IMR-90 (cell line): ENCODE data around the gene MALT1. TPM values are rescaled to one million over a fixed set of nuclear protein-coding genes. Genes with fewer than 3 reads are reported as not detected.

Source experiments
- ATAC-seq: fragments of 200-7000 bp; cut with Tn5 transposase; 2 replicates; pipeline ENCODE4 v1.9.1; 2020; ENCODE audit warnings: low read depth, mild to moderate bottlenecking, moderate library complexity
- BruUV-seq: library from RNA; stranded (reverse); fragments of 400-500 nt; replicated peaks from 2 replicates; lab custom pipeline; 2021; lab: Mats Ljungman, UMichigan
- CTCF ChIA-PET: fragments of 300-600 bp; formaldehyde crosslinking; extraction: SDS; loops from one replicate; lab custom pipeline; 2021; ENCODE audit warnings: antibody characterized with exemption; lab: Yijun Ruan, JAX
- POLR2A ChIA-PET: fragments of 300-600 bp; sonication (Branson Sonifier 250); formaldehyde crosslinking; loops from one replicate; lab custom pipeline; 2022; ENCODE audit warnings: antibody characterized with exemption; ENCODE audit not compliant: unreplicated experiment; lab: Charles Lee
- DNase-seq: peaks from one replicate; pipeline ENCODE4 v3.0.0; 2013
- H2AFZ ChIP-seq: replicated peaks from 2 replicates; pipeline ENCODE3; 2013; ENCODE audit warnings: low read length, mild to moderate bottlenecking; ENCODE audit not compliant: poor library complexity
- H2AK5ac ChIP-seq: 2 replicates; pipeline ENCODE4 v1.6.1; 2013; ENCODE audit warnings: low read depth, low read length, inconsistent platforms
- H2AK9ac ChIP-seq: replicated peaks from 2 replicates; pipeline ENCODE3; 2013; ENCODE audit warnings: mild to moderate bottlenecking, low read depth, low read length, moderate library complexity; ENCODE audit not compliant: poor library complexity
- H2BK120ac ChIP-seq: 2 replicates; pipeline ENCODE4 v1.6.1; 2013; ENCODE audit warnings: low read depth, low read length, inconsistent platforms
- H2BK15ac ChIP-seq: 3 replicates; pipeline ENCODE4 v1.6.1; 2013; ENCODE audit warnings: low read depth, low read length, inconsistent platforms
- H2BK20ac ChIP-seq: 2 replicates; pipeline ENCODE4 v1.6.1; 2013; ENCODE audit warnings: low read depth, mild to moderate bottlenecking, inconsistent platforms, low read length, moderate library complexity
- H2BK5ac ChIP-seq: 2 replicates; pipeline ENCODE4 v1.6.1; 2013; ENCODE audit warnings: mild to moderate bottlenecking, low read depth, low read length, inconsistent platforms; ENCODE audit not compliant: poor library complexity, severe bottlenecking
- H3K14ac ChIP-seq: replicated peaks from 2 replicates; pipeline ENCODE4 v1.6.1; 2013; ENCODE audit warnings: low read depth, low read length, inconsistent platforms
- H3K18ac ChIP-seq: 2 replicates; pipeline ENCODE4 v1.6.1; 2013; ENCODE audit warnings: low read depth, low read length, control low read depth
- H3K23ac ChIP-seq: 2 replicates; pipeline ENCODE4 v1.6.1; 2013; ENCODE audit warnings: low read depth, low read length, inconsistent platforms
- H3K27ac ChIP-seq: 2 replicates; pipeline ENCODE4 v1.5.1; 2013; ENCODE audit warnings: mild to moderate bottlenecking, control low read depth, low read length; ENCODE audit not compliant: insufficient read depth
- H3K27me3 ChIP-seq: 2 replicates; pipeline ENCODE4 v1.6.1; 2013; ENCODE audit warnings: low read length; ENCODE audit not compliant: control insufficient read depth, insufficient read depth
- H3K36me3 ChIP-seq: 2 replicates; pipeline ENCODE4 v1.6.1; 2013; ENCODE audit warnings: low read length, mixed read lengths; ENCODE audit not compliant: control insufficient read depth, insufficient read depth
- H3K4ac ChIP-seq: 2 replicates; pipeline ENCODE4 v1.6.1; 2013; ENCODE audit warnings: low read depth, low read length, inconsistent platforms
- H3K4me1 ChIP-seq: 2 replicates; pipeline ENCODE4 v1.6.1; 2013; ENCODE audit warnings: low read length, mixed read lengths; ENCODE audit not compliant: control insufficient read depth, insufficient read depth
- H3K4me2 ChIP-seq: 2 replicates; pipeline ENCODE4 v1.6.1; 2013; ENCODE audit warnings: low read depth, mild to moderate bottlenecking, control low read depth, low read length, moderate library complexity
- H3K4me3 ChIP-seq: 2 replicates; pipeline ENCODE4 v1.5.1; 2013; ENCODE audit warnings: low read depth, mild to moderate bottlenecking, control low read depth, low read length, moderate library complexity; ENCODE audit not compliant: insufficient read depth
- H3K56ac ChIP-seq: 2 replicates; pipeline ENCODE4 v1.6.1; 2013; ENCODE audit warnings: low read length, inconsistent platforms; ENCODE audit not compliant: insufficient read depth; ENCODE audit errors: extremely low read depth
- H3K79me1 ChIP-seq, 2 experiments: 2 replicates each; pipeline ENCODE4 v1.6.1; 2013; ENCODE audit warnings: low read length in 2 of 2, inconsistent platforms in 1 of 2, low read depth in 1 of 2
- H3K9ac ChIP-seq: 2 replicates; pipeline ENCODE4 v1.6.1; 2013; ENCODE audit warnings: low read depth, low read length, control low read depth
- H3K9me1 ChIP-seq: 2 replicates; pipeline ENCODE4 v1.6.1; 2013; ENCODE audit warnings: low read length, inconsistent platforms; ENCODE audit not compliant: insufficient read depth
- H3K9me3 ChIP-seq: 2 replicates; pipeline ENCODE4 v1.6.1; 2013; ENCODE audit warnings: low read length; ENCODE audit not compliant: control insufficient read depth, insufficient read depth
- H4K20me1 ChIP-seq: 2 replicates; pipeline ENCODE4 v1.6.1; 2013; ENCODE audit warnings: low read length, inconsistent platforms; ENCODE audit not compliant: insufficient read depth
- H4K5ac ChIP-seq: 2 replicates; pipeline ENCODE4 v1.6.1; 2013; ENCODE audit warnings: mild to moderate bottlenecking, low read depth, low read length, control low read depth
- H4K8ac ChIP-seq, 2 experiments: 2 replicates each; pipeline ENCODE4 v1.6.1; 2013; ENCODE audit warnings: low read depth in 2 of 2, low read length in 2 of 2, control low read depth in 1 of 2, inconsistent platforms in 1 of 2
- H4K91ac ChIP-seq: 2 replicates; pipeline ENCODE4 v1.6.1; 2013; ENCODE audit warnings: low read depth, low read length, inconsistent platforms; ENCODE audit not compliant: insufficient read depth
- BHLHE40 ChIP-seq: fragments of 150-350 bp; IDR thresholded peaks from 2 replicates; pipeline ENCODE4 v1.6.1; 2016; ENCODE audit warnings: mild to moderate bottlenecking, low read depth, low read length
- CEBPB ChIP-seq: IDR thresholded peaks from 2 replicates; pipeline ENCODE4 v1.6.1; 2012; ENCODE audit warnings: low read depth, low read length, improper control_type of control experiment
- FOS ChIP-seq: fragments of 150-350 bp; IDR thresholded peaks from 2 replicates; pipeline ENCODE4 v1.6.1; 2016; ENCODE audit warnings: low read depth, low read length
- MAFK ChIP-seq: IDR thresholded peaks from 2 replicates; pipeline ENCODE4 v1.6.1; 2012; ENCODE audit warnings: low read depth, low read length, improper control_type of control experiment
- MAZ ChIP-seq: IDR thresholded peaks from 2 replicates; pipeline ENCODE4 v1.6.1; 2012; ENCODE audit warnings: low read depth, mild to moderate bottlenecking, low read length, improper control_type of control experiment, moderate library complexity, borderline replicate concordance
- NFE2L2 ChIP-seq: fragments of 150-350 bp; IDR thresholded peaks from 2 replicates; pipeline ENCODE4 v1.6.1; 2016; ENCODE audit warnings: low read depth, mild to moderate bottlenecking, low read length
- POLR2A ChIP-seq: IDR thresholded peaks from 2 replicates; pipeline ENCODE4 v1.6.1; 2012; ENCODE audit warnings: mild to moderate bottlenecking, low read depth, low read length
- RAD21 ChIP-seq: IDR thresholded peaks from 2 replicates; pipeline ENCODE4 v1.6.1; 2012; ENCODE audit warnings: low read length, improper control_type of control experiment
- RCOR1 ChIP-seq: IDR thresholded peaks from 2 replicates; pipeline ENCODE4 v1.6.1; 2012; ENCODE audit warnings: mild to moderate bottlenecking, low read length, improper control_type of control experiment; ENCODE audit not compliant: insufficient replicate concordance
- RFX5 ChIP-seq: IDR thresholded peaks from 2 replicates; pipeline ENCODE4 v1.8.0; 2012; ENCODE audit warnings: low read depth, mild to moderate bottlenecking, low read length, moderate library complexity
- SMC3 ChIP-seq: fragments of 150-350 bp; IDR thresholded peaks from 2 replicates; pipeline ENCODE4 v1.6.1; 2016; ENCODE audit warnings: low read depth, mild to moderate bottlenecking, antibody characterized with exemption, low read length, moderate library complexity
- WGBS, 2 experiments: methylation state at CpG; one replicate each; pipeline versions ENCODE4 v1.1.5 to v1.1.7; 2013; ENCODE audit warnings: missing lambda C conversion rate in 2 of 2; ENCODE audit not compliant: insufficient read length in 1 of 2; ENCODE audit errors: extremely low coverage in 2 of 2; 5-methylcytosine and 5-hydroxymethylcytosine counted together
- dilution Hi-C: fragments of 300-500 bp; cut with HindIII; formaldehyde crosslinking; loops from one replicate; pipeline ENCODE4 v1.14.3; 2018; ENCODE audit warnings: low sequenced_read_pairs; ENCODE audit not compliant: unreplicated experiment
- in situ Hi-C: fragments of 300-500 bp; cut with MboI; formaldehyde crosslinking; loops from 3 replicates; pipeline ENCODE4 v1.14.3; 2019; ENCODE audit warnings: low sequenced_read_pairs, inconsistent platforms, mixed read lengths
- intact Hi-C: fragments of 100-400 bp; cut with micrococcal nuclease; formaldehyde crosslinking; loops from 2 replicates; pipeline ENCODE4 v1.10.0; 2022
- polyA plus RNA-seq, 3 experiments: library from polyadenylated mRNA; depleted of rRNA; stranded (reverse); fragments of >200 nt; gene quantifications; 2 replicates each; pipeline ENCODE4 v1.2.3, GENCODE V29; 2012; ENCODE audit warnings: low replicate concordance in 1 of 3
- total RNA-seq: library from RNA; depleted of rRNA; stranded (reverse); fragments of >200 nt; gene quantifications from 2 replicates; pipeline ENCODE4 v1.2.3, GENCODE V29; 2012
- TF ChIP-seq, protein P1 (sequence below): fragments of 150-350 bp; IDR thresholded peaks from 2 replicates; pipeline ENCODE4 v1.6.1; 2016; ENCODE audit warnings: low read depth, mild to moderate bottlenecking, low read length, moderate library complexity, borderline replicate concordance
- TF ChIP-seq, protein P2 (sequence below): fragments of 150-350 bp; IDR thresholded peaks from 2 replicates; pipeline ENCODE4 v1.6.1; 2017; ENCODE audit warnings: mild to moderate bottlenecking, antibody characterized with exemption, low read length, low read depth
- TF ChIP-seq, protein P3 (sequence below): conservative IDR thresholded peaks from 2 replicates; pipeline ENCODE4 v1.5.1; 2012; ENCODE audit warnings: mild to moderate bottlenecking, low read depth, low read length, improper control_type of control experiment

Gene MALT1
- total and polyA plus RNA-seq, 2 of the 4 experiments (the other 2 are of a cell fraction), result 8.3 to 25.3 TPM

GRCh38 chr18:58698701-58699193 lies 27.5 kb downstream of the MALT1 start:
- Histone ChIP-seq H3K9me1 (no peaks in the 10 kb centered on the region), H3K9me3 (no peaks in the 10 kb centered on the region), H2BK5ac (no peak overlapping the region), H4K5ac (no peak overlapping the region), H3K14ac (no peak overlapping the region), H4K20me1 (no peaks in the 10 kb centered on the region), H3K23ac (no peak overlapping the region), H2BK120ac (no peak overlapping the region), H2AFZ (no peak overlapping the region), H3K36me3 (peaks cover 10% of the 10 kb centered on the region), H3K9ac (no peak overlapping the region), H3K27me3 (no peaks in the 10 kb centered on the region), H2BK20ac (no peak overlapping the region), H3K56ac (no peak overlapping the region), H3K4ac (no peak overlapping the region), H3K79me1 (peaks cover 24 to 25% of the 10 kb centered on the region in 2 experiments), H3K27ac (no peak overlapping the region), H3K18ac (no peak overlapping the region), H4K91ac (no peak overlapping the region), H2AK5ac (no peak overlapping the region), H2AK9ac (no peak overlapping the region), H3K4me1 (no peaks in the 10 kb centered on the region), H3K4me3 (no peak overlapping the region), H3K4me2 (no peak overlapping the region), H2BK15ac (no peak overlapping the region), H4K8ac (no peak overlapping the region)
- intact Hi-C loops (no loop called here), dilution Hi-C loops (no loop called here), in situ Hi-C loops (no loop called here)
- ATAC-seq (no peak), DNase-seq (no peak)
- TF ChIP-seq NFE2L2 (no peak), RCOR1 (no peak), CEBPB (no peak), MAZ (no peak), FOS (no peak), BHLHE40 (no peak), MAFK (no peak), RAD21 (no peak), SMC3 (no peak), POLR2A (no peak), RFX5 (no peak)
- TF ChIP-seq, protein P1, sequence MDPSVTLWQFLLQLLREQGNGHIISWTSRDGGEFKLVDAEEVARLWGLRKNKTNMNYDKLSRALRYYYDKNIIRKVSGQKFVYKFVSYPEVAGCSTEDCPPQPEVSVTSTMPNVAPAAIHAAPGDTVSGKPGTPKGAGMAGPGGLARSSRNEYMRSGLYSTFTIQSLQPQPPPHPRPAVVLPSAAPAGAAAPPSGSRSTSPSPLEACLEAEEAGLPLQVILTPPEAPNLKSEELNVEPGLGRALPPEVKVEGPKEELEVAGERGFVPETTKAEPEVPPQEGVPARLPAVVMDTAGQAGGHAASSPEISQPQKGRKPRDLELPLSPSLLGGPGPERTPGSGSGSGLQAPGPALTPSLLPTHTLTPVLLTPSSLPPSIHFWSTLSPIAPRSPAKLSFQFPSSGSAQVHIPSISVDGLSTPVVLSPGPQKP, result no peak
- TF ChIP-seq, protein P2, sequence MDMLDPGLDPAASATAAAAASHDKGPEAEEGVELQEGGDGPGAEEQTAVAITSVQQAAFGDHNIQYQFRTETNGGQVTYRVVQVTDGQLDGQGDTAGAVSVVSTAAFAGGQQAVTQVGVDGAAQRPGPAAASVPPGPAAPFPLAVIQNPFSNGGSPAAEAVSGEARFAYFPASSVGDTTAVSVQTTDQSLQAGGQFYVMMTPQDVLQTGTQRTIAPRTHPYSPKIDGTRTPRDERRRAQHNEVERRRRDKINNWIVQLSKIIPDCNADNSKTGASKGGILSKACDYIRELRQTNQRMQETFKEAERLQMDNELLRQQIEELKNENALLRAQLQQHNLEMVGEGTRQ, result no peak
- TF ChIP-seq, protein P3, sequence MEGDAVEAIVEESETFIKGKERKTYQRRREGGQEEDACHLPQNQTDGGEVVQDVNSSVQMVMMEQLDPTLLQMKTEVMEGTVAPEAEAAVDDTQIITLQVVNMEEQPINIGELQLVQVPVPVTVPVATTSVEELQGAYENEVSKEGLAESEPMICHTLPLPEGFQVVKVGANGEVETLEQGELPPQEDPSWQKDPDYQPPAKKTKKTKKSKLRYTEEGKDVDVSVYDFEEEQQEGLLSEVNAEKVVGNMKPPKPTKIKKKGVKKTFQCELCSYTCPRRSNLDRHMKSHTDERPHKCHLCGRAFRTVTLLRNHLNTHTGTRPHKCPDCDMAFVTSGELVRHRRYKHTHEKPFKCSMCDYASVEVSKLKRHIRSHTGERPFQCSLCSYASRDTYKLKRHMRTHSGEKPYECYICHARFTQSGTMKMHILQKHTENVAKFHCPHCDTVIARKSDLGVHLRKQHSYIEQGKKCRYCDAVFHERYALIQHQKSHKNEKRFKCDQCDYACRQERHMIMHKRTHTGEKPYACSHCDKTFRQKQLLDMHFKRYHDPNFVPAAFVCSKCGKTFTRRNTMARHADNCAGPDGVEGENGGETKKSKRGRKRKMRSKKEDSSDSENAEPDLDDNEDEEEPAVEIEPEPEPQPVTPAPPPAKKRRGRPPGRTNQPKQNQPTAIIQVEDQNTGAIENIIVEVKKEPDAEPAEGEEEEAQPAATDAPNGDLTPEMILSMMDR, result no peak
- WGBS, 2 experiments, result 100% methylated on average over 1 of the region's 2 CpGs; no CpG with 5 or more reads in 1 of the 2 experiments
- ChIA-PET POLR2A (no interaction called here), CTCF (no interaction called here)
- BruUV-seq, result no TSS peak
